ENCODE results near the gene CMKLR1.

DNA sequence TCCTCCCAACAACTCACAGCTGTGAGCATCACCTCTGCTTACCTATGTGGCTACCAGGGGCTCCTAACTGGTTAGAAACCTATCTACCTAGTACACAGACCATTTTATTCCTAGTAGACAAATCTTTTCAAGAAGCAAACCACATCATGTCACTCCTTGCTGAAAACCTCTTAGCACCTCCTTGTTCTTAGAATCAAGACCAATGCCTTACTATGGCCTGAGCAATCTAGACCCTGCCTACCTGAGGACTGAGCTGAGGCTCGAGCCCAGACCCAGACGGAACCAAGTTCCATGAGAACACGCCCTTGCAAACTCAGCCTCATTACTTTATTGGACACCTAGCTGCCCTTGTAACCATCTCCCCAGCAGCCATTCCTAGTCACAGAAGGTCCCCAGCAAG lies 32.6 kb downstream of the CMKLR1 start:
- TF ChIP-seq, protein P1, sequence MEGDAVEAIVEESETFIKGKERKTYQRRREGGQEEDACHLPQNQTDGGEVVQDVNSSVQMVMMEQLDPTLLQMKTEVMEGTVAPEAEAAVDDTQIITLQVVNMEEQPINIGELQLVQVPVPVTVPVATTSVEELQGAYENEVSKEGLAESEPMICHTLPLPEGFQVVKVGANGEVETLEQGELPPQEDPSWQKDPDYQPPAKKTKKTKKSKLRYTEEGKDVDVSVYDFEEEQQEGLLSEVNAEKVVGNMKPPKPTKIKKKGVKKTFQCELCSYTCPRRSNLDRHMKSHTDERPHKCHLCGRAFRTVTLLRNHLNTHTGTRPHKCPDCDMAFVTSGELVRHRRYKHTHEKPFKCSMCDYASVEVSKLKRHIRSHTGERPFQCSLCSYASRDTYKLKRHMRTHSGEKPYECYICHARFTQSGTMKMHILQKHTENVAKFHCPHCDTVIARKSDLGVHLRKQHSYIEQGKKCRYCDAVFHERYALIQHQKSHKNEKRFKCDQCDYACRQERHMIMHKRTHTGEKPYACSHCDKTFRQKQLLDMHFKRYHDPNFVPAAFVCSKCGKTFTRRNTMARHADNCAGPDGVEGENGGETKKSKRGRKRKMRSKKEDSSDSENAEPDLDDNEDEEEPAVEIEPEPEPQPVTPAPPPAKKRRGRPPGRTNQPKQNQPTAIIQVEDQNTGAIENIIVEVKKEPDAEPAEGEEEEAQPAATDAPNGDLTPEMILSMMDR (IDR thresholded peaks at IDR 0.05), result no peak
- TF ChIP-seq EZH2 (IDR thresholded peaks at IDR 0.05), result no peak
- TF ChIP-seq EZH2phosphoT487 (IDR thresholded peaks at IDR 0.05), result no peak

Measured in neural progenitor cell (in vitro differentiated cells).